ENCODE data around the gene PPIL1.

DNA sequence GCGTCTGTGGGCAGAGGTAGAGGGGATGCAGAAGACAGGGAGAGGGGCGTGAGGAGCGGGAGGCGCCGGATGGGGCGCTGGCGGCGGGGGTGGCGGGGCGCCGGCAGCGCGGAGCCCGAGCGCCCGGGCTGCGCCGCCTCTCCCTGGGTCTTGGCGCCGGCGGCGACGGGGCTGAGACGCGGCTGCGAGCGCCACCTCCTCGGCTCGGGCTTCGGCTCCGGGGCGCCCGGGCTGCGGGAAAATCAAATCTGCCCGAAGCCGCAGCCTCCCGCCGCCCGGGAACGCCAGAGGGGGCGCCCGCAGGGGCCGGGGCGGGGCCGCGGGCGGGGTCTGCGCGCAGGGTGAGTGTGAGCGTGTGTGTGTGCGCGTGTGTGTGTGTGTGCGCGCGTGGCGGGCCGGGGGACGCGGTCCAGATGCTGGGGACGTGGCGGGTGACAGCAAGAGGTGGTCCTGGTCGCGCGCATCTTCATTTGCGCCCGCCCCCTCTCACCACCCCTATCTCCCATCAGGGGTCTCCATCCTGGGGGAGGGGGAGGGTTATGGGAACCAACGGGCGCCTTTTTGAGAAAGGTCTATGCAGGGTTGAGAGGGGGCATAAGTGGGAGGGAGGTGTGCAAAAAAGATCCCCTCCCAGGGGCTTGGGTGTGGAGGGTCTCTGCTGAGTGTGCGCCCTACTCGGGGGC, 34.7 kb downstream of the PPIL1 start:
- TF ChIP-seq, protein P1, sequence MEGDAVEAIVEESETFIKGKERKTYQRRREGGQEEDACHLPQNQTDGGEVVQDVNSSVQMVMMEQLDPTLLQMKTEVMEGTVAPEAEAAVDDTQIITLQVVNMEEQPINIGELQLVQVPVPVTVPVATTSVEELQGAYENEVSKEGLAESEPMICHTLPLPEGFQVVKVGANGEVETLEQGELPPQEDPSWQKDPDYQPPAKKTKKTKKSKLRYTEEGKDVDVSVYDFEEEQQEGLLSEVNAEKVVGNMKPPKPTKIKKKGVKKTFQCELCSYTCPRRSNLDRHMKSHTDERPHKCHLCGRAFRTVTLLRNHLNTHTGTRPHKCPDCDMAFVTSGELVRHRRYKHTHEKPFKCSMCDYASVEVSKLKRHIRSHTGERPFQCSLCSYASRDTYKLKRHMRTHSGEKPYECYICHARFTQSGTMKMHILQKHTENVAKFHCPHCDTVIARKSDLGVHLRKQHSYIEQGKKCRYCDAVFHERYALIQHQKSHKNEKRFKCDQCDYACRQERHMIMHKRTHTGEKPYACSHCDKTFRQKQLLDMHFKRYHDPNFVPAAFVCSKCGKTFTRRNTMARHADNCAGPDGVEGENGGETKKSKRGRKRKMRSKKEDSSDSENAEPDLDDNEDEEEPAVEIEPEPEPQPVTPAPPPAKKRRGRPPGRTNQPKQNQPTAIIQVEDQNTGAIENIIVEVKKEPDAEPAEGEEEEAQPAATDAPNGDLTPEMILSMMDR (IDR thresholded peaks at IDR 0.05): no peak
- TF ChIP-seq POLR2A (IDR thresholded peaks at IDR 0.05): no peak

Data from tibial nerve (tissue), 3 donors.